ENCODE measurements around the gene KCTD10.

- TF ChIP-seq CTCF (conservative IDR thresholded peaks at IDR 0.05; ENCODE audit: low read depth, low read length) (no peak), EZH2 (IDR thresholded peaks at IDR 0.05; ENCODE audit: borderline replicate concordance, low read depth, low read length, poor library complexity, severe bottlenecking) (no peak)
These were observed 14.0 kb downstream of the KCTD10 start for GRCh38 chr12:109462868-109463692.

Measured in A673 (cell line).